Endothelial cell of umbilical vein (primary cell): ENCODE results near the gene LAMA5. TPM values are rescaled to one million over a fixed set of nuclear protein-coding genes. Genes with fewer than 3 reads are reported as not detected.

Experiments
- BruUV-seq: library from RNA; stranded (reverse); fragments of 400-500 nt; replicated peaks from 2 replicates; lab custom pipeline; 2021; lab: Mats Ljungman, UMichigan
- CTCF ChIA-PET: fragments of 300-600, 350-600 bp; sonication (Branson Sonifier 250); formaldehyde crosslinking; loops from one replicate; lab custom pipeline; 2021; ENCODE audit warnings: antibody characterized with exemption, inconsistent platforms; lab: Charles Lee
- POLR2A ChIA-PET: fragments of 300-600, 350-600 bp; sonication (Branson Sonifier 250); formaldehyde crosslinking; loops from one replicate; lab custom pipeline; 2021; ENCODE audit warnings: antibody characterized with exemption, inconsistent platforms; lab: Charles Lee
- DNase-seq: peaks from one replicate; pipeline ENCODE4 v3.0.0-alpha.2; 2011; ENCODE audit warnings: low read depth, low spot score
- FAIRE-seq: peaks from 2 replicates; lab custom pipeline; 2011; peaks lifted over from hg19 to GRCh38; lab: Jason Lieb, UNC
- H2AFZ ChIP-seq: 2 replicates; pipeline ENCODE4 v1.6.0; 2012; ENCODE audit warnings: low read depth, low read length, control low read depth, inconsistent platforms
- H3K27ac ChIP-seq: 2 replicates; pipeline ENCODE4 v1.5.1; 2011; ENCODE audit warnings: low read depth, mild to moderate bottlenecking, control low read depth, low read length, moderate library complexity; ENCODE audit not compliant: insufficient read depth
- H3K27me3 ChIP-seq, 2 experiments: 2 replicates each; pipeline versions ENCODE4 v1.6.0 to v1.6.1; 2011; ENCODE audit warnings: low read length in 2 of 2, mixed read lengths in 1 of 2; ENCODE audit not compliant: control insufficient read depth in 2 of 2, insufficient read depth in 2 of 2
- H3K36me3 ChIP-seq, 2 experiments: 2 replicates in 1 of 2; 3 replicates in 1 of 2; pipeline ENCODE4 v1.5.1; 2011; ENCODE audit warnings: low read length in 2 of 2, mild to moderate bottlenecking in 1 of 2, moderate library complexity in 1 of 2; ENCODE audit not compliant: control insufficient read depth in 2 of 2, insufficient read depth in 2 of 2; ENCODE audit errors: extremely low read depth in 1 of 2
- H3K4me1 ChIP-seq: 3 replicates; pipeline ENCODE4 v1.5.1; 2011; ENCODE audit warnings: mild to moderate bottlenecking, low read length; ENCODE audit not compliant: control insufficient read depth, insufficient read depth; ENCODE audit errors: extremely low read depth
- H3K4me2 ChIP-seq: 2 replicates; pipeline ENCODE4 v1.6.1; 2011; ENCODE audit warnings: low read length, control low read depth, mixed read lengths; ENCODE audit not compliant: insufficient read depth
- H3K4me3 ChIP-seq, 3 experiments: fragments of 200-600 bp in 1 of 3; sonication (generic), shearing (Covaris generic) in 1 of 3; replicated peaks in 1 of 3; 2 replicates each; pipeline ENCODE4 v1.5.1; 2011 to 2016; ENCODE audit warnings: control low read depth in 3 of 3, low read length in 3 of 3, mild to moderate bottlenecking in 2 of 3, inconsistent platforms in 1 of 3, low read depth in 1 of 3, moderate library complexity in 1 of 3; ENCODE audit not compliant: insufficient read depth in 1 of 3
- H3K79me2 ChIP-seq: 2 replicates; pipeline ENCODE4 v1.6.0; 2012; ENCODE audit warnings: low read length, inconsistent platforms; ENCODE audit not compliant: control insufficient read depth, insufficient read depth
- H3K9ac ChIP-seq: replicated peaks from 2 replicates; pipeline ENCODE3; 2011; ENCODE audit warnings: low read length, control low read depth; ENCODE audit not compliant: insufficient read depth; ENCODE audit errors: extremely low read depth
- H3K9me1 ChIP-seq: replicated peaks from 3 replicates; pipeline ENCODE4 v1.6.0; 2011; ENCODE audit warnings: mild to moderate bottlenecking, low read length; ENCODE audit not compliant: control insufficient read depth, insufficient read depth; ENCODE audit errors: extremely low read depth
- H3K9me3 ChIP-seq: replicated peaks from 2 replicates; pipeline ENCODE4 v1.5.1; 2012; ENCODE audit warnings: low read length, inconsistent platforms; ENCODE audit not compliant: control insufficient read depth, insufficient read depth
- H4K20me1 ChIP-seq: replicated peaks from 2 replicates; pipeline ENCODE3; 2011; ENCODE audit warnings: mild to moderate bottlenecking, low read length; ENCODE audit not compliant: control insufficient read depth, insufficient read depth; ENCODE audit errors: extremely low read depth
- MYC ChIP-seq: IDR thresholded peaks from one replicate; pipeline ENCODE4 v1.6.1; 2011; ENCODE audit warnings: mild to moderate bottlenecking, low read depth, low read length
- POLR2AphosphoS5 ChIP-seq: IDR thresholded peaks from 2 replicates; pipeline ENCODE4 v1.6.1; 2012; ENCODE audit warnings: low read depth, mild to moderate bottlenecking, control low read depth, low read length, moderate library complexity; ENCODE audit not compliant: insufficient read depth
- dilution Hi-C: fragments of 300-500 bp; cut with MboI; formaldehyde crosslinking; loops from one replicate; pipeline ENCODE4 v1.15.0; 2019; ENCODE audit warnings: low sequenced_read_pairs; ENCODE audit not compliant: extremely low pct_ligation_motif_present
- intact Hi-C: fragments of 100-400 bp; cut with micrococcal nuclease; formaldehyde crosslinking; loops from one replicate; pipeline ENCODE4 v1.10.0; 2022
- polyA plus RNA-seq, 4 experiments: library from polyadenylated mRNA; depleted of rRNA in 3 of 4; stranded (reverse) in 3 of 4; unstranded in 1 of 4; fragments of >200 nt; gene quantifications; 2 replicates each; pipeline versions ENCODE4 v1.2.1 to v1.2.3, GENCODE V29; 2011 to 2012; ENCODE audit warnings: missing spikeins in 1 of 4
- total RNA-seq: library from RNA; stranded (reverse); gene quantifications from 2 replicates; pipeline ENCODE4 v1.2.3, GENCODE V29; 2021
- TF ChIP-seq, protein P1 (sequence below), 2 donors: IDR thresholded peaks; 1 replicate in 1 of 2; 2 replicates in 1 of 2; pipeline ENCODE4 v1.5.1; 2011; ENCODE audit warnings: low read length in 2 of 2, mild to moderate bottlenecking in 2 of 2, moderate library complexity in 2 of 2, control low read depth in 1 of 2, inconsistent platforms in 1 of 2, low read depth in 1 of 2; ENCODE audit not compliant: insufficient read depth in 1 of 2; ENCODE audit errors: extremely low read depth in 1 of 2

The LAMA5 gene
- total and polyA plus RNA-seq, 2 donors (not counting 3 experiments of a cell fraction or from before 2014, with no cell fraction given): 24.0 to 145 TPM

DNA sequence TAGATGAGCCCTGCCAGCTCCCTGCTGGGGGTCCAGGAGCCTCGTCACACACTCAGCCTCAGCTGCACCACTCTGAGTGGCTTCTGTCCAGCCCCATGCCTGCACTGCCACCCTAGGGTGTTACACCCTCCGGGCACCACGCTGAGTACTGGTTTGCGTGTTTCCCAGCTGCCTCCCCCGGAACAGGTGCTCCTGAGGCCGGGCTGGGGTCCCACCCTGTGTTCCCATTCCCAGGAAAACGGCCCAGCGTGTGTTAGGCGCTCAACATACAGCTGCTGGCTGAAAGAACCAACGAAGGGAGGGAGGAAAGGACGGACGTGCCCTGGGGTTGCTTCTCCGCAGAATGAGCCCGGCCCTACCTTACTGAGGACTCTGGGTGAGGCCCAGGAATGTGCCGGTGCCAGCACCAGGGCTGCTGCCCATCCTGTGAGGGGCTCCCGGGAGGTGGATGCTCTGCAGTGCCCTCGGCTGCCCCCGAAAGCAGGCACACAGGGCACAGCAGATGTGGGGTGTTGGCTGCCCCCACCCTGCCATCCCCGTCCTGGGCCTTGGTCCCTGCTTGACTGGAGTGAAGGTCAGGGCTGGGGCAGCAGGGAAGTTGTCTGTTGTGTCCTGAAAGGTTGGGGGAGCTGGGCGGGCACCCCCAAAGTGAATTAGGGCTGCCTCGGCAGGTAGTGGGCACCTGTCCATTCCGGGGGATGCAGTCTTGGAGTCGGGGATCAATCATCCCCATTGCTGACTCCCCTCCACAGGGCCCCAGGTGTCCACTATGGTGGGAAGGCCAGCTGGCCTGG lies 16.3 kb downstream of the LAMA5 start:
- peaks cover 8% of the 10 kb centered on the region for H3K4me1 ChIP-seq
- H3K27ac ChIP-seq: no peak overlapping the region
- POLR2A ChIA-PET: no interaction called here
- H3K9me1 ChIP-seq: no peaks in the 10 kb centered on the region
- intact Hi-C loops: no loop called here
- no peaks in the 10 kb centered on the region for H3K9me3 ChIP-seq
- H3K4me3 ChIP-seq: no peak overlapping the region
- H3K79me2 ChIP-seq: peaks cover 38% of the 10 kb centered on the region
- FAIRE-seq (no peak), DNase-seq (no peak)
- no peak overlapping the region for H3K4me2 ChIP-seq
- H4K20me1 ChIP-seq: no peaks in the 10 kb centered on the region
- BruUV-seq: no TSS peak
- CTCF ChIA-PET: interaction anchor here (1.2 to 2.1 kb wide), 4 partner anchors 14 to 32 kb away, joined by 4 to 14 read pairs (median 12); partner anchors contain the start of gene LAMA5
- peaks cover 7 to 33% of the 10 kb centered on the region in 2 experiments for H3K36me3 ChIP-seq
- no peak overlapping the region for H3K9ac ChIP-seq
- H2AFZ ChIP-seq: no peak overlapping the region
- no peak for TF ChIP-seq POLR2AphosphoS5
- TF ChIP-seq, protein P1, sequence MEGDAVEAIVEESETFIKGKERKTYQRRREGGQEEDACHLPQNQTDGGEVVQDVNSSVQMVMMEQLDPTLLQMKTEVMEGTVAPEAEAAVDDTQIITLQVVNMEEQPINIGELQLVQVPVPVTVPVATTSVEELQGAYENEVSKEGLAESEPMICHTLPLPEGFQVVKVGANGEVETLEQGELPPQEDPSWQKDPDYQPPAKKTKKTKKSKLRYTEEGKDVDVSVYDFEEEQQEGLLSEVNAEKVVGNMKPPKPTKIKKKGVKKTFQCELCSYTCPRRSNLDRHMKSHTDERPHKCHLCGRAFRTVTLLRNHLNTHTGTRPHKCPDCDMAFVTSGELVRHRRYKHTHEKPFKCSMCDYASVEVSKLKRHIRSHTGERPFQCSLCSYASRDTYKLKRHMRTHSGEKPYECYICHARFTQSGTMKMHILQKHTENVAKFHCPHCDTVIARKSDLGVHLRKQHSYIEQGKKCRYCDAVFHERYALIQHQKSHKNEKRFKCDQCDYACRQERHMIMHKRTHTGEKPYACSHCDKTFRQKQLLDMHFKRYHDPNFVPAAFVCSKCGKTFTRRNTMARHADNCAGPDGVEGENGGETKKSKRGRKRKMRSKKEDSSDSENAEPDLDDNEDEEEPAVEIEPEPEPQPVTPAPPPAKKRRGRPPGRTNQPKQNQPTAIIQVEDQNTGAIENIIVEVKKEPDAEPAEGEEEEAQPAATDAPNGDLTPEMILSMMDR (IDR thresholded peaks at IDR 0.05; ENCODE audit: extremely low read depth in 1 of 2, insufficient read depth in 1 of 2, low read depth in 1 of 2, low read length in 2 of 2): no peak
- no peak for TF ChIP-seq MYC
- dilution Hi-C loops: no loop called here
- no peaks in the 10 kb centered on the region for H3K27me3 ChIP-seq
